ENCODE results near the gene WDFY2. TPM values are rescaled to one million over a fixed set of nuclear protein-coding genes. Genes with fewer than 3 reads are reported as not detected.

WDFY2 gene
- total and polyA plus RNA-seq, 4 donors: 3.4 to 10.5 (median 5.8) TPM

DNA sequence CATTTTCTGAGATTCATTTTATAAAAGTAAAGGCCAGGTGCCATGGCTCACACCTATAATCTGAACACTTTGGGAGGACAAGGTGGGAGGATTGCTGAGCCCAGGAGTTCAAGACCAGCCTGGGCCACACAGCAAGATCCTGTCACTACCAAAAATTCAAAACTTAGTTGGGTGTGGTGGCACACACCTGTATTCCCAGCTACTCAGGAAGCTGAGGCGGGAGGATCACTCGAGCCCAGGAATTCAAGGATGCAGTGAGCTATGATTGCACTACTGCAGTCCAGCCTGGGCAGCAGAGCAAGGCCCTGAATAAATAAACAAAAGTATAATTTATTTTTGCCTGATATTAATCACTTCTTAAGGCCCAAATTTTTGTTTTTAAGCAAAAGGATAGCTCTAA lies 179.2 kb downstream of the WDFY2 start:
- Histone ChIP-seq H3K27me3 (ENCODE audit: control insufficient read depth in 4 of 4, insufficient read depth in 4 of 4, low read length in 3 of 4) (no peaks in the 10 kb centered on the region), H3K27ac (ENCODE audit: low read depth in 1 of 2, low read length in 2 of 2) (no peak overlapping the region), H3K9ac (ENCODE audit: low read depth in 1 of 2, low read length in 2 of 2) (no peak overlapping the region), H3K9me3 (ENCODE audit: control insufficient read depth in 4 of 4, low read length in 3 of 4) (no peaks in the 10 kb centered on the region), H3K4me3 (ENCODE audit: low read depth in 1 of 3, low read length in 3 of 3) (no peak overlapping the region), H3K36me3 (ENCODE audit: control insufficient read depth in 4 of 4, insufficient read depth in 3 of 4, low read depth in 1 of 4, low read length in 3 of 4) (peaks cover 4 to 34% (median 23%) of the 10 kb centered on the region in 4 donors), H3K4me1 (ENCODE audit: control insufficient read depth in 4 of 4, insufficient read depth in 4 of 4, low read length in 3 of 4) (no peaks in the 10 kb centered on the region)
- no peak for TF ChIP-seq RXRA (IDR thresholded peaks at IDR 0.05)
- no peak for TF ChIP-seq MAX (IDR thresholded peaks at IDR 0.05)
- TF ChIP-seq FOXA1 (IDR thresholded peaks at IDR 0.05): no peak
- TF ChIP-seq SP1 (IDR thresholded peaks at IDR 0.05): no peak
- TF ChIP-seq, protein P1, sequence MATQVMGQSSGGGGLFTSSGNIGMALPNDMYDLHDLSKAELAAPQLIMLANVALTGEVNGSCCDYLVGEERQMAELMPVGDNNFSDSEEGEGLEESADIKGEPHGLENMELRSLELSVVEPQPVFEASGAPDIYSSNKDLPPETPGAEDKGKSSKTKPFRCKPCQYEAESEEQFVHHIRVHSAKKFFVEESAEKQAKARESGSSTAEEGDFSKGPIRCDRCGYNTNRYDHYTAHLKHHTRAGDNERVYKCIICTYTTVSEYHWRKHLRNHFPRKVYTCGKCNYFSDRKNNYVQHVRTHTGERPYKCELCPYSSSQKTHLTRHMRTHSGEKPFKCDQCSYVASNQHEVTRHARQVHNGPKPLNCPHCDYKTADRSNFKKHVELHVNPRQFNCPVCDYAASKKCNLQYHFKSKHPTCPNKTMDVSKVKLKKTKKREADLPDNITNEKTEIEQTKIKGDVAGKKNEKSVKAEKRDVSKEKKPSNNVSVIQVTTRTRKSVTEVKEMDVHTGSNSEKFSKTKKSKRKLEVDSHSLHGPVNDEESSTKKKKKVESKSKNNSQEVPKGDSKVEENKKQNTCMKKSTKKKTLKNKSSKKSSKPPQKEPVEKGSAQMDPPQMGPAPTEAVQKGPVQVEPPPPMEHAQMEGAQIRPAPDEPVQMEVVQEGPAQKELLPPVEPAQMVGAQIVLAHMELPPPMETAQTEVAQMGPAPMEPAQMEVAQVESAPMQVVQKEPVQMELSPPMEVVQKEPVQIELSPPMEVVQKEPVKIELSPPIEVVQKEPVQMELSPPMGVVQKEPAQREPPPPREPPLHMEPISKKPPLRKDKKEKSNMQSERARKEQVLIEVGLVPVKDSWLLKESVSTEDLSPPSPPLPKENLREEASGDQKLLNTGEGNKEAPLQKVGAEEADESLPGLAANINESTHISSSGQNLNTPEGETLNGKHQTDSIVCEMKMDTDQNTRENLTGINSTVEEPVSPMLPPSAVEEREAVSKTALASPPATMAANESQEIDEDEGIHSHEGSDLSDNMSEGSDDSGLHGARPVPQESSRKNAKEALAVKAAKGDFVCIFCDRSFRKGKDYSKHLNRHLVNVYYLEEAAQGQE (IDR thresholded peaks at IDR 0.05): no peak
- no peak for DNase-seq (ENCODE audit: low spot score)
- 91% methylated on average over 2 of the region's 2 CpGs for WGBS

DNA sequence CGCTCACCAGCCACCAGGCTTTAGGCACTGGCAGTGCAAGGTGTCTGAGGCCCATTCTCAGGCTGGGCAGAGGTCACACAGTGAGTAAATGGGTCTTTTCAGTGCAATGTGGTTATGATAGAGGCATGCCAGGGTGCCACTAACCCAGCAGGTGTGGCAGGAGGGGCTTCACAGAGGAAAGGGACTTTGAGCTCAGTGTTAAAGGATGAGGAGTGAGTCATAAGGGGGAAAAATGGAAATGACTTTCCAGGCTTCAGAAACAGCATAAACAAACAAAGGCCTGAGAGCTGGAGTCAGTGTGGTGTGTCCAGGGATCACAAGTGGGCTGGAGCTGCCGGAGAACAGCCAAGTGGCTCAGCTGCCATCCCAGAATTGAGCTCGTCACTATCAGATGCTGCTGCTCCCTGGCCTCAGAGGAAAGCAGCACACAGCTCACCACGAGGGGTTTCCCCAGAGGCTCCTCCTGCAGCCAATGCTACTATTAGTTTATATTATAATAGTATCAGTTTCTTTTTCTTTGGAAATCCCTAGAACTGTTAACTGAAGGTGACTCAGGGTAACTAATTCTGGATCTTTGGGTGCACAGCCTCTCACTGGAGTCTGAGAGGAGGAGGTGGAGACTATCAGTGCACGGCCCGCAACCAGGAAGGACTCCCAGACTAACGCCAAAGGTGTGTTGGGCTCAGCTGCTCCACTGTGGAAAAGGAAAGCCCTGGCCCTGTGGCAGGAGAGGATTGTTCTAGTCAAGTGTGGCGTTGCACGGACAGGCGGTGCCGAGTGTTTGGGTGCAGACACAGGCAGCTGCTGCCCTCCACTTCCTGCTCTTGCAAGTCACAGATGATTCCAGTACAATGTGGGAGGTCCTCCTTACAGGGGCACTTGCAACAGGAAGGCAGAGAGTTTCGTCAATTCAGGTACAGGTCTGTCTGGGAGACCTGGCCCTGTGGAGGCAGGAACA lies 180.2 kb downstream of the WDFY2 start:
- no peak for DNase-seq (ENCODE audit: low spot score)
- Histone ChIP-seq H3K9me3 (ENCODE audit: control insufficient read depth in 4 of 4, low read length in 3 of 4) (no peaks in the 10 kb centered on the region), H3K4me3 (ENCODE audit: low read depth in 1 of 3, low read length in 3 of 3) (no peak overlapping the region), H3K9ac (ENCODE audit: low read depth in 1 of 2, low read length in 2 of 2) (peak overlapping the region in 1 of 2 donors; percentile 5), H3K27ac (ENCODE audit: low read depth in 1 of 2, low read length in 2 of 2) (peak overlapping the region in 1 of 2 donors; percentile 21), H3K4me1 (ENCODE audit: control insufficient read depth in 4 of 4, insufficient read depth in 4 of 4, low read length in 3 of 4) (no peaks in the 10 kb centered on the region), H3K36me3 (ENCODE audit: control insufficient read depth in 4 of 4, insufficient read depth in 3 of 4, low read depth in 1 of 4, low read length in 3 of 4) (peaks cover 4 to 30% (median 17%) of the 10 kb centered on the region in 4 donors), H3K27me3 (ENCODE audit: control insufficient read depth in 4 of 4, insufficient read depth in 4 of 4, low read length in 3 of 4) (no peaks in the 10 kb centered on the region)
- TF ChIP-seq FOXA1 (IDR thresholded peaks at IDR 0.05): no peak
- TF ChIP-seq MAX (IDR thresholded peaks at IDR 0.05): no peak
- TF ChIP-seq JUND (IDR thresholded peaks at IDR 0.05): peak in 1 of 2 donors; percentile 43
- 70% methylated on average over 12 of the region's 12 CpGs for WGBS

GRCh38 chr13:51765142-51765515 lies 180.9 kb downstream of the WDFY2 start:
- Histone ChIP-seq H3K9me3 (ENCODE audit: control insufficient read depth in 4 of 4, low read length in 3 of 4) (no peaks in the 10 kb centered on the region), H3K36me3 (ENCODE audit: control insufficient read depth in 4 of 4, insufficient read depth in 3 of 4, low read depth in 1 of 4, low read length in 3 of 4) (peaks cover 4 to 25% (median 16%) of the 10 kb centered on the region in 4 donors), H3K9ac (ENCODE audit: low read depth in 1 of 2, low read length in 2 of 2) (no peak overlapping the region), H3K27ac (ENCODE audit: low read depth in 1 of 2, low read length in 2 of 2) (no peak overlapping the region), H3K4me1 (ENCODE audit: control insufficient read depth in 4 of 4, insufficient read depth in 4 of 4, low read length in 3 of 4) (no peaks in the 10 kb centered on the region), H3K27me3 (ENCODE audit: control insufficient read depth in 4 of 4, insufficient read depth in 4 of 4, low read length in 3 of 4) (no peaks in the 10 kb centered on the region), H3K4me3 (ENCODE audit: low read depth in 1 of 3, low read length in 3 of 3) (no peak overlapping the region)
- DNase-seq (ENCODE audit: low spot score): no peak
- 86% methylated on average over 4 of the region's 4 CpGs for WGBS
- TF ChIP-seq SP1 (IDR thresholded peaks at IDR 0.05) (no peak), FOXA2 (IDR thresholded peaks at IDR 0.05) (no peak), RXRA (IDR thresholded peaks at IDR 0.05) (no peak), RAD21 (IDR thresholded peaks at IDR 0.05) (no peak), EGR1 (IDR thresholded peaks at IDR 0.05; ENCODE audit: low read depth in 2 of 2) (no peak), JUND (IDR thresholded peaks at IDR 0.05) (no peak), FOXA1 (IDR thresholded peaks at IDR 0.05) (no peak), NR2F2 (IDR thresholded peaks at IDR 0.05) (no peak), HNF4A (conservative IDR thresholded peaks at IDR 0.05) (no peak), ATF3 (IDR thresholded peaks at IDR 0.05) (no peak), ZBTB33 (IDR thresholded peaks at IDR 0.05) (no peak), YY1 (IDR thresholded peaks at IDR 0.05) (no peak), MAX (IDR thresholded peaks at IDR 0.05) (no peak), TAF1 (conservative IDR thresholded peaks at IDR 0.05) (no peak)
- TF ChIP-seq, protein P1 (IDR thresholded peaks at IDR 0.05): no peak
